Small intestine (tissue), 7 donors: ENCODE measurements around the gene GDF7. TPM values are rescaled to one million over a fixed set of nuclear protein-coding genes. Genes with fewer than 3 reads are reported as not detected.

Source experiments
- DNase-seq, 2 donors: peaks; one replicate each; pipeline versions ENCODE4 v3.0.0 to v3.0.0-alpha.2; 2013
- FAIRE-seq: peaks from 2 replicates; lab custom pipeline; 2012; peaks lifted over from hg19 to GRCh38; lab: Jason Lieb, UNC
- H3K27ac ChIP-seq, 3 donors: one replicate each; pipeline ENCODE4 v1.5.1; 2013; ENCODE audit warnings: low read length in 2 of 3, mild to moderate bottlenecking in 2 of 3, control low read depth in 1 of 3, inconsistent platforms in 1 of 3, low read depth in 1 of 3, moderate library complexity in 1 of 3
- H3K27me3 ChIP-seq, 3 donors: one replicate each; pipeline ENCODE4 v1.6.1; 2013; ENCODE audit warnings: low read length in 3 of 3, inconsistent platforms in 1 of 3; ENCODE audit not compliant: control insufficient read depth in 3 of 3, insufficient read depth in 3 of 3
- H3K36me3 ChIP-seq, 3 donors: one replicate each; pipeline ENCODE4 v1.6.1; 2013; ENCODE audit warnings: low read length in 3 of 3, inconsistent platforms in 1 of 3, low read depth in 1 of 3, mild to moderate bottlenecking in 1 of 3, moderate library complexity in 1 of 3; ENCODE audit not compliant: control insufficient read depth in 3 of 3, insufficient read depth in 2 of 3
- H3K4me1 ChIP-seq, 3 donors: one replicate each; pipeline ENCODE4 v1.6.1; 2013; ENCODE audit warnings: low read length in 2 of 3, inconsistent platforms in 1 of 3, low read depth in 1 of 3, mild to moderate bottlenecking in 1 of 3, moderate library complexity in 1 of 3; ENCODE audit not compliant: control insufficient read depth in 3 of 3, insufficient read depth in 2 of 3
- H3K4me3 ChIP-seq, 3 donors: one replicate each; pipeline ENCODE4 v1.5.1; 2013; ENCODE audit warnings: low read length in 3 of 3, control low read depth in 1 of 3, inconsistent platforms in 1 of 3, low read depth in 1 of 3, mild to moderate bottlenecking in 1 of 3, moderate library complexity in 1 of 3
- H3K9me3 ChIP-seq, 2 donors: one replicate each; pipeline ENCODE4 v1.6.1; 2013; ENCODE audit warnings: low read depth in 1 of 2, low read length in 1 of 2; ENCODE audit not compliant: control insufficient read depth in 2 of 2, insufficient read depth in 1 of 2
- WGBS, 3 donors: extraction: QIAGEN DNeasy Blood & Tissue Kit; methylation state at CpG; one replicate each; pipeline ENCODE4 v1.1.7; 2013; 5-methylcytosine and 5-hydroxymethylcytosine counted together
- polyA plus RNA-seq, 4 donors: library from polyadenylated mRNA; stranded (reverse) in 3 of 4; unstranded in 1 of 4; fragments of 200-250 nt in 3 of 4; fragments of 120-200 nt in 1 of 4; gene quantifications; one replicate each; pipeline versions ENCODE4 v1.2.1 to v1.2.3, GENCODE V29; 2013
- donor health status: healthy with polysubstance abuse.
- donor health status: control.
- donor health status: control.
- donor health status: Bipolar disorder and iron deficiency.
- donor health status: healthy.

GDF7 gene
- polyA plus RNA-seq, 4 donors: 0.16 TPM; not detected in 2

GRCh38 chr2:20724500-20725053 lies 57.6 kb downstream of the GDF7 start:
- Histone ChIP-seq H3K9me3 (no peaks in the 10 kb centered on the region), H3K27me3 (no peaks in the 10 kb centered on the region), H3K27ac (no peak overlapping the region), H3K36me3 (no peaks in the 10 kb centered on the region), H3K4me3 (no peak overlapping the region), H3K4me1 (peaks cover 0 to 14% (median 4%) of the 10 kb centered on the region in 3 donors)
- WGBS, 3 donors: 95 to 97% (median 96%) methylated on average over 3 of the region's 3 CpGs
- DNase-seq: no peak
- no peak for FAIRE-seq

GRCh38 chr2:20725782-20726181 lies 58.8 kb downstream of the GDF7 start:
- peaks cover 0 to 14% (median 4%) of the 10 kb centered on the region in 3 donors for H3K4me1 ChIP-seq
- 94 to 96% (median 95%) methylated on average over 2 of the region's 2 CpGs for WGBS, 3 donors
- no peaks in the 10 kb centered on the region for H3K27me3 ChIP-seq
- H3K4me3 ChIP-seq: no peak overlapping the region
- FAIRE-seq: no peak
- no peak for DNase-seq
- no peak overlapping the region for H3K27ac ChIP-seq
- H3K9me3 ChIP-seq: no peaks in the 10 kb centered on the region
- H3K36me3 ChIP-seq: no peaks in the 10 kb centered on the region

- WGBS, 3 donors: 94 to 98% (median 96%) methylated on average over 5 of the region's 5 CpGs
- H3K9me3 ChIP-seq: no peaks in the 10 kb centered on the region
- no peak for FAIRE-seq
Measured at GRCh38 chr2:20726913-20727312, 60.0 kb downstream of the GDF7 start.

GRCh38 chr2:20728114-20728758 lies 61.3 kb downstream of the GDF7 start:
- 41 to 57% (median 53%) methylated on average over 4 of the region's 4 CpGs for WGBS, 3 donors
- FAIRE-seq (no peak), DNase-seq (peak in 1 of 2 donors; percentile 77)
- Histone ChIP-seq H3K9me3 (no peaks in the 10 kb centered on the region), H3K4me1 (peaks cover 0 to 14% (median 4%) of the 10 kb centered on the region in 3 donors), H3K36me3 (no peaks in the 10 kb centered on the region), H3K27me3 (no peaks in the 10 kb centered on the region), H3K27ac (peak overlapping the region in 1 of 3 donors; percentile 83), H3K4me3 (no peak overlapping the region)

More at GRCh38 chr2:20726913-20727312, 60.0 kb downstream of the GDF7 start:
- no peak for DNase-seq
- Histone ChIP-seq H3K27me3 (no peaks in the 10 kb centered on the region), H3K36me3 (no peaks in the 10 kb centered on the region), H3K27ac (no peak overlapping the region), H3K4me1 (peaks cover 0 to 14% (median 4%) of the 10 kb centered on the region in 3 donors), H3K4me3 (no peak overlapping the region)

Other genes starting within 250 kb of the GDF7 start
- gene RHOB, start 220.1 kb upstream of the GDF7 start, polyA plus RNA-seq: 100 to 1,000 TPM in 1 of 4 donors, 10 to 100 TPM in 3; 17.7 to 246 (median 44.2) TPM
- gene HS1BP3, start 16.0 kb upstream of the GDF7 start, polyA plus RNA-seq: 10 to 100 TPM; 18.5 to 39.7 (median 23.4) TPM
- gene LDAH, start 156.0 kb downstream of the GDF7 start, polyA plus RNA-seq: 10 to 100 TPM in 2 of 4 donors, 1 to 10 TPM in 2; 4.3 to 32.1 (median 10.4) TPM